ENCODE data around the gene PCYT2. TPM values are rescaled to one million over a fixed set of nuclear protein-coding genes. Genes with fewer than 3 reads are reported as not detected.
A peak's percentile ranks its signal among the peaks of the same experiment; 100 is the strongest.

The PCYT2 gene
- total RNA-seq, 1 experiment from 2014 or later = 31.4 TPM

DNA sequence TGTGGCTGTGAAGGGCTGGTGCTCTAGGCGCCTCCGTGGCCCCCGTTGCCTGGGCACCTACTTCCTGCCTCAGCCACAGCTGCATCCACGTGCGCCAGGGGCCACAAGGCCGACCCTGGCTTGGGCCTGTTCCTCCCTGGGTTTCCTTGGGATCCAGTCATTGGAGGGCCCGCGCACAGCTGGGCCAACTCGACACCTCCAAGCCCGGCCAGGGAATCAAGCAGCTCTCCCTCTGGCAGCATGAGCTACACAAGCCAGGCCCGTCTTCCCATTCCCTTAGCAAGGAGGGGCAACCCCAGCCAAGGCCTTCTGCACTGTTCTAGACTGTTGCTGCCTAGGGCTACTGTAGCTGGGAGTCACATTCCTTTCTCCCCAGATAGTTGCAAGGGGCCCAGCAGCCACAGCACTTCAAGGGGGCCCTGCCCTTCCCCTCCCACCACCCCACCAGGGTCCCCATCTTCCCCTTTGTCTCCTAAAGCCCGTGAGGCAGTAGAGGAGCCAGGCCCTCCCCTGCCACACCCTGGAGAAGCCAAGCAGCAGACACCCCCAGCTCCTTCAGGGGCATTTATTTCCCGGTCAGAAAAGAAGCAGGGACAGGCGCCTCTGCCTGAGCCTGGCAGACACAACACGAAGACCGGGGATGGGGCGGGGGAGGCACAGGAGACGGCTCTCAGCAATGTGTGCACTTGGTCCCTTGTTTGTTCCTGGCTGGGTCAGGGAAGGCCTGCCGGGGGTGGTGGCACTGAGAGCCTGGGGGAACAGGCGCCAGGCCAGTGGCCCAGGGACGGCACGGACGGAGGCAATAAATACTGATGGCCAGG is 43.8 kb downstream of the PCYT2 start (continued):
- TF ChIP-seq JAZF1 (CRISPR knock-in tag; IDR thresholded peaks at IDR 0.05) (no peak), NR2C2 (CRISPR knock-in tag; IDR thresholded peaks at IDR 0.05) (0 out of 2 replicates have a peak, but pooled peaks have one; percentile 9), AR (CRISPR knock-in tag; IDR thresholded peaks at IDR 0.05) (no peak), ZNF263 (CRISPR knock-in tag; IDR thresholded peaks at IDR 0.05; ENCODE audit: low read depth) (no peak), IRF2 (CRISPR knock-in tag; IDR thresholded peaks at IDR 0.05; ENCODE audit: borderline replicate concordance, low read depth) (no peak), FOXK1 (CRISPR knock-in tag; IDR thresholded peaks at IDR 0.05) (0 out of 2 replicates have a peak, but pooled peaks have one; percentile 13), CREM (CRISPR knock-in tag; IDR thresholded peaks at IDR 0.05) (no peak), ESRRA (CRISPR knock-in tag; IDR thresholded peaks at IDR 0.05; ENCODE audit: borderline replicate concordance) (no peak; the same call in 1 of the 2 replicates), ELF4 (CRISPR knock-in tag; IDR thresholded peaks at IDR 0.05; ENCODE audit: low read depth) (no peak), NR1H2 (CRISPR knock-in tag; IDR thresholded peaks at IDR 0.05) (0 out of 2 replicates have a peak, but pooled peaks have one; percentile 14), ZNF671 (CRISPR knock-in tag; IDR thresholded peaks at IDR 0.05) (0 out of 2 replicates have a peak, but pooled peaks have one; percentile 8), CBFB (CRISPR knock-in tag; IDR thresholded peaks at IDR 0.05; ENCODE audit: low read depth) (no peak), ZNF396 (CRISPR knock-in tag; IDR thresholded peaks at IDR 0.05; ENCODE audit: borderline replicate concordance) (no peak), MLX (CRISPR knock-in tag; IDR thresholded peaks at IDR 0.05) (0 out of 2 replicates have a peak, but pooled peaks have one; percentile 42), NFYB (CRISPR knock-in tag; conservative IDR thresholded peaks at IDR 0.05; ENCODE audit: low read depth) (no peak)
- TF ChIP-seq, protein P1, sequence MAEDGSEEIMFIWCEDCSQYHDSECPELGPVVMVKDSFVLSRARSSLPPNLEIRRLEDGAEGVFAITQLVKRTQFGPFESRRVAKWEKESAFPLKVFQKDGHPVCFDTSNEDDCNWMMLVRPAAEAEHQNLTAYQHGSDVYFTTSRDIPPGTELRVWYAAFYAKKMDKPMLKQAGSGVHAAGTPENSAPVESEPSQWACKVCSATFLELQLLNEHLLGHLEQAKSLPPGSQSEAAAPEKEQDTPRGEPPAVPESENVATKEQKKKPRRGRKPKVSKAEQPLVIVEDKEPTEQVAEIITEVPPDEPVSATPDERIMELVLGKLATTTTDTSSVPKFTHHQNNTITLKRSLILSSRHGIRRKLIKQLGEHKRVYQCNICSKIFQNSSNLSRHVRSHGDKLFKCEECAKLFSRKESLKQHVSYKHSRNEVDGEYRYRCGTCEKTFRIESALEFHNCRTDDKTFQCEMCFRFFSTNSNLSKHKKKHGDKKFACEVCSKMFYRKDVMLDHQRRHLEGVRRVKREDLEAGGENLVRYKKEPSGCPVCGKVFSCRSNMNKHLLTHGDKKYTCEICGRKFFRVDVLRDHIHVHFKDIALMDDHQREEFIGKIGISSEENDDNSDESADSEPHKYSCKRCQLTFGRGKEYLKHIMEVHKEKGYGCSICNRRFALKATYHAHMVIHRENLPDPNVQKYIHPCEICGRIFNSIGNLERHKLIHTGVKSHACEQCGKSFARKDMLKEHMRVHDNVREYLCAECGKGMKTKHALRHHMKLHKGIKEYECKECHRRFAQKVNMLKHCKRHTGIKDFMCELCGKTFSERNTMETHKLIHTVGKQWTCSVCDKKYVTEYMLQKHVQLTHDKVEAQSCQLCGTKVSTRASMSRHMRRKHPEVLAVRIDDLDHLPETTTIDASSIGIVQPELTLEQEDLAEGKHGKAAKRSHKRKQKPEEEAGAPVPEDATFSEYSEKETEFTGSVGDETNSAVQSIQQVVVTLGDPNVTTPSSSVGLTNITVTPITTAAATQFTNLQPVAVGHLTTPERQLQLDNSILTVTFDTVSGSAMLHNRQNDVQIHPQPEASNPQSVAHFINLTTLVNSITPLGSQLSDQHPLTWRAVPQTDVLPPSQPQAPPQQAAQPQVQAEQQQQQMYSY (CRISPR knock-in tag; IDR thresholded peaks at IDR 0.05) = no peak

DNA sequence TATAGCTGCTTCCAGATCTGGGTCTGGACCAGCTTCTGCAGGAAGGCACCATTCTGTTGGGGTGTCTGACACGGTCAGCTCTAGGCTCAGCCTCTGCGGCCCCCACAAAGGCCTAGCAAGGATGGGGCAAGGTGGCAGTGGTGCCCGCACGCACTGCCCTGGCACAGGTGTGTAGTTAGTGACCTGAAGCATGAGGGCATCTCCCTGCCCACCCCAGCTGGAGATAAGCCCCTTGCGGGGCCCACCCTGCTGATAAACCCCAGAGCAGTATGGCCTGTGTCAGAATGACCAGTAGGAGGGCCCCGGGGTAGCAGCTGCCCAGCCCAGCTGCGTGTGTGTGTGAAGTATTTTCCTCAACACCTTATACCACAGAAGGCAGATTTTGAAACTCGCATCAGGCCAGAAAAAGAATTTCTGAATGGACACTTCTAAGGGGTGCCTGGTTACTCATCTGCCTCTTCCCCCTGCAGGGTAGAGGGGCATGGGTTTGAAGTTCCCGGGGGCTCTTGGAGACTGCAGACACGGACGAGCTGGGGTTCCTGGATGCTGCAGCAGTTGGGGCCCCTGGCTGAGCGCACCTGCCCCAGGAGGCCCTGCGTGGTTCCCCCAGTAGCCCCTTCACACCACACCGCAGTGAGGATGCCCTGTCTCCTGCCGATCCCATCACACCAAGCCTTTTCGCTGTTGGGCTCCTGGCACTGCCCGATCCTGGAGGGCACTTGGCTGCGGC is 44.6 kb downstream of the PCYT2 start:
- POLR2A ChIA-PET = interaction anchor here (1.0 to 1.9 kb wide), 4 partner anchors 14 to 164 kb away, joined by 3 to 5 read pairs (median 4); partner anchors contain the start of gene MRPL12
- CTCF ChIA-PET = interaction anchor here (0.9 to 1.1 kb wide), 5 partner anchors 41 to 191 kb away, joined by 3 to 5 read pairs (median 3); partner anchors contain the start of gene MAFG
- DNase-seq (ENCODE audit: low spot score) = no peak
- H3K9me3 Mint-ChIP-seq = no peaks in the 10 kb centered on the region
- H3K4me1 Mint-ChIP-seq = peaks cover 32% of the 10 kb centered on the region
- no peak overlapping the region for H3K4me3 Mint-ChIP-seq
- no peak for ATAC-seq
- H3K27ac Mint-ChIP-seq = no peak overlapping the region
- TF ChIP-seq CBFB (CRISPR knock-in tag; IDR thresholded peaks at IDR 0.05; ENCODE audit: low read depth) (no peak), ATF2 (CRISPR knock-in tag; IDR thresholded peaks at IDR 0.05; ENCODE audit: borderline replicate concordance, low read depth) (no peak), MLX (CRISPR knock-in tag; IDR thresholded peaks at IDR 0.05) (0 out of 2 replicates have a peak, but pooled peaks have one; percentile 9), EMX1 (CRISPR knock-in tag; IDR thresholded peaks at IDR 0.05) (0 out of 2 replicates have a peak, but pooled peaks have one; percentile 41), ZNF232 (CRISPR knock-in tag; IDR thresholded peaks at IDR 0.05) (no peak)
- TF ChIP-seq, protein P2, sequence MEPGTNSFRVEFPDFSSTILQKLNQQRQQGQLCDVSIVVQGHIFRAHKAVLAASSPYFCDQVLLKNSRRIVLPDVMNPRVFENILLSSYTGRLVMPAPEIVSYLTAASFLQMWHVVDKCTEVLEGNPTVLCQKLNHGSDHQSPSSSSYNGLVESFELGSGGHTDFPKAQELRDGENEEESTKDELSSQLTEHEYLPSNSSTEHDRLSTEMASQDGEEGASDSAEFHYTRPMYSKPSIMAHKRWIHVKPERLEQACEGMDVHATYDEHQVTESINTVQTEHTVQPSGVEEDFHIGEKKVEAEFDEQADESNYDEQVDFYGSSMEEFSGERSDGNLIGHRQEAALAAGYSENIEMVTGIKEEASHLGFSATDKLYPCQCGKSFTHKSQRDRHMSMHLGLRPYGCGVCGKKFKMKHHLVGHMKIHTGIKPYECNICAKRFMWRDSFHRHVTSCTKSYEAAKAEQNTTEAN (CRISPR knock-in tag; IDR thresholded peaks at IDR 0.05) = no peak
- H3K27me3 Mint-ChIP-seq (ENCODE audit: low read depth) = no peaks in the 10 kb centered on the region
- peaks cover 16% of the 10 kb centered on the region for H3K36me3 Mint-ChIP-seq
